Left colon (tissue), 2 donors: Measurements from ENCODE around the gene C1QBP. TPM values are rescaled to one million over a fixed set of nuclear protein-coding genes. Genes with fewer than 3 reads are reported as not detected.

Source experiments
- ATAC-seq: fragments of 200-7000 bp; cut with Tn5 transposase; one replicate; pipeline ENCODE4 v1.9.1; 2020; ENCODE audit warnings: mild to moderate bottlenecking, moderate library complexity
- DNase-seq, 2 donors: peaks; one replicate each; pipeline ENCODE4 v3.0.0-alpha.2; 2020
- intact Hi-C, 2 donors: fragments of 100-400 bp; cut with DNase I in 1 of 2; cut with micrococcal nuclease in 1 of 2; formaldehyde crosslinking; loops; one replicate each; pipeline versions ENCODE4 v1.11.2 to v1.14.0; 2022; cut with DNase I, micrococcal nuclease
- total RNA-seq, 2 donors: library from RNA; stranded (reverse); fragmentation: NEBNext Ultra II Directional; extraction: Animal tissue kit (Norgen Biotek cat#: 25700); gene quantifications; one replicate each; pipeline ENCODE4 v1.2.1, GENCODE V29; 2021
- donor health status: DM: no; HTN: no; CAD: no.
- donor health status: DM: yes; HTN: yes; CAD: no.

C1QBP gene
- total RNA-seq, 2 donors from 2014 or later: 98.9 to 134 TPM

DNA sequence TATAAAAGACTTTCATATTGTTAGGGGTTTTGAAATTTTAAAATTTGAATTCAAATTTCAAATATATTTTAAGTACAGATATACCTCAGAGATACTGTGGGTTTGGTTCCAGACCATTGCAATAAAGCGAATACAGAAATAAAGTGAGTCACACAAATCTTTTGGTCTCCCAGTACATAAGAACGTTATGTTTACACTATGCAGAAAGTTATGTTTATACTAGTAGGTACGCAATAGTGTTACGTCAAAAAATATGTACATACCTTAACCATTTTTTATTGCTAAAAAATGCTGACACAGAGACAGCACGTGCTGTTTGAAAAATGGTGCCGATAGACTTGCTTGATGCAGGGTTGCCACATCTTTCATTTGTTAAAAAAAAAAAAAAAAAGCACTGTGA is 39.2 kb downstream of the C1QBP start:
- no peak for ATAC-seq
- intact Hi-C loops: no loop called here
- no peak for DNase-seq

DNA sequence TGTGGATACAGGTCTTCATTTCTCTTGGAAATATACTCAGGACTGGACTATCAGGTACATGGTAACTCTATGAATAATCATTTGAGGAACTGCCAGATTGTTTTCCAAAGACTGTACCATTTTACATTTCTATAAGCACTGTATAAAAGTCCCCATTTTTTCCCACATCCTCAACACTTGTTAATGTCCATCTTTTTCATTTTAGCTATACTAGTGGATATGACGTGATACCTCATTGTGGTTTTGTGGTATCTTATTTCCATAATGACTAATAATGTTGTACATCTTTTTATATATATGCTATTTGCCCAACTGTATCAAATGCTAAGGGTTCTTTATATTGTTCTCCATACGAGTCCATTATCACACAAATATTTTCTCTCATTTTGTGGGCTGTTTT is 42.3 kb downstream of the C1QBP start:
- intact Hi-C loops: no loop called here
- DNase-seq (no peak), ATAC-seq (no peak)

DNA sequence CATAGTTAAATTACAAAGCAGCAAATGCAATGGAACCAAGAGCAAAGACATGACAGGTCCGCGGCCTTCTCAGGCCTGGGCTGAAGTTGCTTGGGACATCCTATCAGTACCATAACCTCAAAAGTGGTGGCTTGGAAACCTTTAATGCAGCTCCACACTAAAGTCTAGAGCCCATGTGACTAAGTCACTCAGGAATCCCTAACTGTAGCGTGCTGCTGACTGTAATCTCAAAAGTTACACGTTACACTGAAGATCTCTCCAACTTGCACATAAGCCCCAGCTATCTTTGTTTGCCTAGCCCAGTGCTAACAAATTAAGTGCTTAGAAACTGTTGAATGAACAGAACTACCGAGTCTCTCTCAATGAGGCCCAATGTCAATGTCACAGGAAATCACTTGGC is 47.3 kb downstream of the C1QBP start:
- no peak for DNase-seq
- no peak for ATAC-seq
- intact Hi-C loops: no loop called here

Other genes with a start within 250 kb of the C1QBP start
- gene ZNF594, start 247.3 kb downstream of the C1QBP start, total RNA-seq: 1 to 10 TPM; 3.7 to 3.9 TPM
- gene SCIMP, start 204.3 kb downstream of the C1QBP start, total RNA-seq: 1 to 10 TPM in 1 of 2 donors, under 1 TPM in 1; 0.64 to 2.3 TPM
- 10 to 100 TPM; 28.1 to 29.1 TPM for gene RABEP1, start 156.9 kb downstream of the C1QBP start, total RNA-seq
- 10 to 100 TPM; 45.3 to 55.5 TPM for gene NUP88, start 19.5 kb downstream of the C1QBP start, total RNA-seq
- 10 to 100 TPM; 26.7 to 27.3 TPM for gene RPAIN, start 19.0 kb downstream of the C1QBP start, total RNA-seq
- gene DHX33, start 29.8 kb upstream of the C1QBP start, total RNA-seq: 10 to 100 TPM in 1 of 2 donors, 1 to 10 TPM in 1; 9.2 to 14.5 TPM
- 10 to 100 TPM; 40.8 to 57.3 TPM for gene DERL2, start 47.0 kb upstream of the C1QBP start, total RNA-seq
- 10 to 100 TPM; 10.7 to 11.6 TPM for gene MIS12, start 47.4 kb upstream of the C1QBP start, total RNA-seq
- gene NLRP1, start 145.4 kb upstream of the C1QBP start, total RNA-seq: 1 to 10 TPM; 3.3 to 8.6 TPM